PFSK-1 (cell line): ENCODE measurements around the gene IFNGR2.

Experiments used
- FOXP2 ChIP-seq: optimal IDR thresholded peaks from 2 replicates; pipeline ENCODE3; 2011; ENCODE audit warnings: borderline replicate concordance, control low read depth, inconsistent platforms; ENCODE audit not compliant: insufficient read depth; ENCODE audit errors: extremely low read length, extremely low read depth
- POLR2AphosphoS5 ChIP-seq: IDR thresholded peaks from 2 replicates; pipeline ENCODE4 v1.6.1; 2012; ENCODE audit warnings: low read depth, mild to moderate bottlenecking, control low read depth, low read length, moderate library complexity
- SIN3A ChIP-seq: IDR thresholded peaks from 2 replicates; pipeline ENCODE4 v1.6.1; 2012; ENCODE audit warnings: mild to moderate bottlenecking, low read length, moderate library complexity, borderline replicate concordance; ENCODE audit not compliant: insufficient read depth
- TAF1 ChIP-seq: IDR thresholded peaks from 2 replicates; pipeline ENCODE4 v1.6.1; 2012; ENCODE audit warnings: low read length, control low read depth, borderline replicate concordance; ENCODE audit not compliant: insufficient read depth
- TF ChIP-seq, protein P1 (sequence below), 2 experiments: IDR thresholded peaks; 2 replicates each; pipeline versions ENCODE4 v1.6.1 to v1.8.0; 2011 to 2012; ENCODE audit warnings: low read depth in 2 of 2, low read length in 2 of 2, control low read depth in 1 of 2, inconsistent platforms in 1 of 2, mild to moderate bottlenecking in 1 of 2, moderate library complexity in 1 of 2; ENCODE audit not compliant: insufficient read depth in 1 of 2

IFNGR2 gene

DNA sequence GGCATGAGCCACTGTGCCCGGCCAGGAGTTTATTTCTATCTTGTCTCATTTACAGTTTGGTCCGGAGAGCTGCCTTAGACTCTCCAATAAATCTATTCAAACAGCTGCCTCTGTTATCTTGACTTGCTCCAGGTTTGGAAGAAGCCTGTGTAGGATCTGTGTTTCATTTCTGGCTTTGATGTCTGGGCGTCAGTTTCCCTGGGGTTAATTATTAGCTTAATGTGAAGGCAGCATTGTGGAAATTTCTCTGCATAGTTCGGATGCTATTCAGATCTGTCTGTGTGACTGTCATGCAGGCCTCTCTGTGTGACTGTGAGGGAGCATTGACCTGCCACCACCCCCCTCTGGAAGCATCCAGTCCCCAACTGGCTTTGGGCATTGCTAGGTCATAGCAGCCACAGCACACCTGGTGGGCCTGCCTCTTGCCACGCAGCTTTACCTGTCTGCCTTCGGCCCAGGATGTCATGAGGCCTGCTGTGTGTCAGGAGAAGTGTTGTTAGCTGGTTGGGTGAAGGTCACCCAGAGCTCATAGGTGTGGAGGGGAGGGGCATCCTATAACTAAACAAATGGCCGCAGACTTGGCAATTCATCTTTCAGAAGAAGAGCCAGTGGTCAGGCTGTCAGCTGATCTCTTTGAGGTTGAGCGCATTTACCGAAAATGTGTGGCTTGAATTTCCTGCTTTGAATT, 9.8 kb downstream of the IFNGR2 start:
- no peak for TF ChIP-seq POLR2AphosphoS5
- TF ChIP-seq SIN3A = no peak
- TF ChIP-seq, protein P1, sequence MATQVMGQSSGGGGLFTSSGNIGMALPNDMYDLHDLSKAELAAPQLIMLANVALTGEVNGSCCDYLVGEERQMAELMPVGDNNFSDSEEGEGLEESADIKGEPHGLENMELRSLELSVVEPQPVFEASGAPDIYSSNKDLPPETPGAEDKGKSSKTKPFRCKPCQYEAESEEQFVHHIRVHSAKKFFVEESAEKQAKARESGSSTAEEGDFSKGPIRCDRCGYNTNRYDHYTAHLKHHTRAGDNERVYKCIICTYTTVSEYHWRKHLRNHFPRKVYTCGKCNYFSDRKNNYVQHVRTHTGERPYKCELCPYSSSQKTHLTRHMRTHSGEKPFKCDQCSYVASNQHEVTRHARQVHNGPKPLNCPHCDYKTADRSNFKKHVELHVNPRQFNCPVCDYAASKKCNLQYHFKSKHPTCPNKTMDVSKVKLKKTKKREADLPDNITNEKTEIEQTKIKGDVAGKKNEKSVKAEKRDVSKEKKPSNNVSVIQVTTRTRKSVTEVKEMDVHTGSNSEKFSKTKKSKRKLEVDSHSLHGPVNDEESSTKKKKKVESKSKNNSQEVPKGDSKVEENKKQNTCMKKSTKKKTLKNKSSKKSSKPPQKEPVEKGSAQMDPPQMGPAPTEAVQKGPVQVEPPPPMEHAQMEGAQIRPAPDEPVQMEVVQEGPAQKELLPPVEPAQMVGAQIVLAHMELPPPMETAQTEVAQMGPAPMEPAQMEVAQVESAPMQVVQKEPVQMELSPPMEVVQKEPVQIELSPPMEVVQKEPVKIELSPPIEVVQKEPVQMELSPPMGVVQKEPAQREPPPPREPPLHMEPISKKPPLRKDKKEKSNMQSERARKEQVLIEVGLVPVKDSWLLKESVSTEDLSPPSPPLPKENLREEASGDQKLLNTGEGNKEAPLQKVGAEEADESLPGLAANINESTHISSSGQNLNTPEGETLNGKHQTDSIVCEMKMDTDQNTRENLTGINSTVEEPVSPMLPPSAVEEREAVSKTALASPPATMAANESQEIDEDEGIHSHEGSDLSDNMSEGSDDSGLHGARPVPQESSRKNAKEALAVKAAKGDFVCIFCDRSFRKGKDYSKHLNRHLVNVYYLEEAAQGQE (IDR thresholded peaks at IDR 0.05; ENCODE audit: insufficient read depth in 1 of 2, low read depth in 2 of 2, low read length in 2 of 2) = no peak
- TF ChIP-seq FOXP2 = no peak
- TF ChIP-seq TAF1 = no peak

DNA sequence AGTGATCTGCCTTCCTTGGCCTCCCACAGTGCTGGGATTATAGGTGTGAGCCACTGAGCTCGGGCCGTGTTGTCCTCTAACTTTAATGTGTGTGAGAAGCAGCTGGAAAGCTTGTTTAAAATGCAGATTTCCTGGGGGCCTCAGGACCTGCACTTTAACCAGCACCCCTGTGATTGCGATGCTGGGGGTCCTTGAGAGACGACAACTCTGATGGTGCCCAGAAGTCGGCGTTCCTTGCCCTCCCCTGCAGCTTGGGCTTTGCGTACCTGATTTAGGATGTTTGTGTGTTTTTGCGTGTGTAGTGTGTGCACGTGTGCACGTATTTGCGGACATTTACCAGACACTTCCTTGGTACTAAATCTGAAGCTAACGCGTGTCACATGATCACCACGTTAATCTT, 10.9 kb downstream of the IFNGR2 start:
- TF ChIP-seq TAF1 = no peak
- TF ChIP-seq POLR2AphosphoS5 = no peak
- no peak for TF ChIP-seq FOXP2
- TF ChIP-seq, protein P1 (IDR thresholded peaks at IDR 0.05; ENCODE audit: insufficient read depth in 1 of 2, low read depth in 2 of 2, low read length in 2 of 2) = no peak
- TF ChIP-seq SIN3A = no peak

DNA sequence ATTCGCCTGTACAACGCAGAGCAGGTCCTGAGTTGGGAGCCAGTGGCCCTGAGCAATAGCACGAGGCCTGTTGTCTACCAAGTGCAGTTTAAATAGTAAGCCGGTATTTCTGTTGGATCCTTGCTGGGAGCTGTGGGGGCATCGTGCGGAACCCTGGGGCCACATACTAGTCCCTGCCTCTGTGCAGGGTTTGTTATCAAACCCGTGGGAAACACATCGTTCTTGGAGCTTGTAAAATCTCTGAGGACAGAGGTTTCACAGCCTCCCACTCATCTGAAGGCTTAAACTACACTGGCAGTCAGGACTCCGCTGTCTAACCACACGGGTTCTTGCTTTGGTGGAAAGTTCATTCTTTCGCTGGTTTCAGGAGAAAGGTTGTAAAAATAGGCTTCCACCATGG, 11.7 kb downstream of the IFNGR2 start:
- TF ChIP-seq, protein P1 (IDR thresholded peaks at IDR 0.05; ENCODE audit: insufficient read depth in 1 of 2, low read depth in 2 of 2, low read length in 2 of 2) = no peak
- no peak for TF ChIP-seq POLR2AphosphoS5
- no peak for TF ChIP-seq SIN3A
- no peak for TF ChIP-seq FOXP2

DNA sequence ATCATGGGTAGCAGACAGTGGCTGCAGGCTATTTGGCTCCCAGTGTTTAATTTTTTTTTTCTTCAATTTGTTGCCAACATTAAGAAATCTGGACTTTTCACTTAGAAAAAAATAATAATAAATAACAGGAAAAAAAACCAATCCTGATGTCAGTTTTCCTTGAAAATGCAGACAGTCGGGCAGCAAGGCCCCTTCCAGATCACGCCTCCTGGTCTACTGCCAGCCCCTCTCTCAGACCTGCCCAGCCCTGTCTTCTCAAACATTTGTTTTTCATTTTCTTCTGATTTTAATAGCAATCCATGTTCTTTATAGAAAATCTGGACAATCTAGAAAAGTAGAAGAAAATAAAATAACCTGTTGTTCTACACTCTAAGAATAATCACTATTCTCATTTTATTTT, 15.5 kb downstream of the IFNGR2 start:
- TF ChIP-seq SIN3A = no peak
- no peak for TF ChIP-seq TAF1
- TF ChIP-seq POLR2AphosphoS5 = no peak
- TF ChIP-seq FOXP2 = no peak
- TF ChIP-seq, protein P1 (IDR thresholded peaks at IDR 0.05; ENCODE audit: insufficient read depth in 1 of 2, low read depth in 2 of 2, low read length in 2 of 2) = no peak
